Caco-2 (cell line): ENCODE measurements around the gene TCF23. TPM values are rescaled to one million over a fixed set of nuclear protein-coding genes. Genes with fewer than 3 reads are reported as not detected.

ENCODE experiments used
- BruUV-seq: library from RNA; stranded (reverse); fragments of 400-500 nt; replicated peaks from 2 replicates; lab custom pipeline; 2021; lab: Mats Ljungman, UMichigan
- CTCF ChIA-PET: fragments of 300-600 bp; sonication (Branson Sonifier 250); formaldehyde crosslinking; loops from one replicate; lab custom pipeline; 2022; ENCODE audit warnings: antibody characterized with exemption; lab: Charles Lee
- POLR2A ChIA-PET: fragments of 300-600 bp; sonication (Branson Sonifier 250); formaldehyde crosslinking; loops from one replicate; lab custom pipeline; 2022; ENCODE audit warnings: antibody characterized with exemption; lab: Charles Lee
- DNase-seq, 2 experiments: peaks; one replicate each; pipeline versions ENCODE4 v3.0.0 to v3.0.0-alpha.2; 2020 to 2022
- H3K27me3 ChIP-seq: replicated peaks from 2 replicates; pipeline ENCODE4 v1.6.0; 2011; ENCODE audit warnings: low read length; ENCODE audit not compliant: control insufficient read depth, insufficient read depth
- H3K36me3 ChIP-seq: 2 replicates; pipeline ENCODE4 v1.5.1; 2011; ENCODE audit warnings: low read length; ENCODE audit not compliant: control insufficient read depth, insufficient read depth
- H3K4me1 ChIP-seq: fragments of 250-450 bp; sonication (Bioruptor Pico); 2 replicates; pipeline ENCODE4 v1.5.1; 2020; ENCODE audit warnings: mild to moderate bottlenecking
- H3K4me3 ChIP-seq: 2 replicates; pipeline ENCODE4 v1.5.1; 2011; ENCODE audit warnings: low read depth, mild to moderate bottlenecking, control low read depth, low read length
- H3K9me3 ChIP-seq: fragments of 250-450 bp; sonication (Bioruptor Pico); 2 replicates; pipeline ENCODE4 v1.5.1; 2020; ENCODE audit warnings: mild to moderate bottlenecking, moderate library complexity
- H3K27ac Mint-ChIP-seq: one replicate; pipeline ENCODE4 v1.8.0; 2022; ENCODE audit warnings: mixed read lengths; ENCODE audit not compliant: unreplicated experiment
- H3K27me3 Mint-ChIP-seq: one replicate; pipeline ENCODE4 v1.8.0; 2022; ENCODE audit warnings: mixed read lengths; ENCODE audit not compliant: insufficient read depth, unreplicated experiment
- H3K36me3 Mint-ChIP-seq: one replicate; pipeline ENCODE4 v1.8.0; 2022; ENCODE audit warnings: mild to moderate bottlenecking, mixed read lengths; ENCODE audit not compliant: insufficient read depth, unreplicated experiment
- H3K4me1 Mint-ChIP-seq: one replicate; pipeline ENCODE4 v1.8.0; 2022; ENCODE audit warnings: low read depth, mixed read lengths; ENCODE audit not compliant: unreplicated experiment
- H3K4me3 Mint-ChIP-seq: one replicate; pipeline ENCODE4 v1.8.0; 2022; ENCODE audit warnings: mild to moderate bottlenecking, moderate library complexity, mixed read lengths; ENCODE audit not compliant: unreplicated experiment
- H3K9me3 Mint-ChIP-seq: one replicate; pipeline ENCODE4 v1.8.0; 2022; ENCODE audit warnings: mixed read lengths; ENCODE audit not compliant: unreplicated experiment
- intact Hi-C: fragments of 100-400 bp; cut with micrococcal nuclease; formaldehyde crosslinking; loops from one replicate; pipeline ENCODE4 v1.10.0; 2022; ENCODE audit not compliant: unreplicated experiment
- total RNA-seq: library from RNA; stranded (reverse); gene quantifications from 2 replicates; pipeline ENCODE4 v1.2.3, GENCODE V29; 2022
- TF ChIP-seq, protein P1 (sequence below), 2 experiments: fragments of 200-600 bp in 1 of 2; IDR thresholded peaks; 1 replicate in 1 of 2; 2 replicates in 1 of 2; pipeline versions ENCODE4 v1.5.1 to v1.8.0; 2011 to 2022; ENCODE audit warnings: antibody characterized with exemption in 1 of 2, control low read depth in 1 of 2, inconsistent platforms in 1 of 2, low read depth in 1 of 2, low read length in 1 of 2, mild to moderate bottlenecking in 1 of 2, moderate library complexity in 1 of 2; ENCODE audit not compliant: insufficient read depth in 1 of 2, severe bottlenecking in 1 of 2, unreplicated experiment in 1 of 2

The TCF23 gene
- total RNA-seq, 1 experiment from 2014 or later = not detected

DNA sequence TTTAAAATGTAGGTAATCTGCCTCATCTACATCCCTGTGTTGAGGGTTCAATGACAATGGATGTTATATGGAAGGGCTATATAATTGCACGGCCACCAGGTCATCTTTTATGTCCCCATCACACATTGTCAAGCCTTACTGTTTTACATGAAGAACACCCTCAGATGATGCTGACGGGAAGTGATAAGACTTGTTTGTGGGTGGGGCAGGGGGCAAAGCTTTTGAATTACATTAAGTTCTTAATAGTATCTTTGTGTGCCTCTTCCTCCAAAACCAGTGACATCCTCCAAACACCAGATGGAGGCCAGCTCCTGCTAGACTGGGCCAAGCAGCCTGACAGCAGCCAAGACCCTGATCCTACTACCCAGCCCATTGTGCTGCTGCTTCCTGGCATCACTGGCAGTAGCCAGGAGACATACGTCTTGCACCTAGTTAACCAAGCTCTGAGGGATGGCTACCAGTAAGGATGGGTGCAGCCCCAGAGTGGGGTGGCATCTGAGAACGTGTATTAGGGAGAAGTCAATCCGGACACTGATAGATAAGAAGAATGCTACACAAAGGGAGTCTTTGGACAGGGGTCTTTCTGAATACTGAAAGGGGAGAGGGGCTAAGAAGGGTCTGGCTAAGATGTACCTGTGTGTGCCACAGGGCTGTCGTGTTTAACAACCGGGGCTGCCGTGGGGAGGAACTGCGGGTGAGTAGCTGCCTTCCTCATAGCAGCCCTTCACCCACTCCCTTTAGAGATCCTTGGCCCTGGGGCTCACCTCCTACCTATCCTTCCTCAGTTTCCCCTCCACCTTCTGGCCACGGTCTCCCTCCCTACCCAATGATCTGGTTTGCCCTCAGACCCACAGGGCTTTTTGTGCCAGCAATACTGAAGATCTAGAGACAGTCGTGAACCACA is 19.9 kb upstream of the TCF23 start:
- Histone ChIP-seq H3K36me3 (no peaks in the 10 kb centered on the region; the same call in 1 of the 2 replicates), H3K9me3 (no peaks in the 10 kb centered on the region), H3K4me3 (no peak overlapping the region), H3K27me3 (no peaks in the 10 kb centered on the region), H3K4me1 (peaks cover 16% of the 10 kb centered on the region)
- H3K36me3 Mint-ChIP-seq = peaks cover 14% of the 10 kb centered on the region
- TF ChIP-seq, protein P1, sequence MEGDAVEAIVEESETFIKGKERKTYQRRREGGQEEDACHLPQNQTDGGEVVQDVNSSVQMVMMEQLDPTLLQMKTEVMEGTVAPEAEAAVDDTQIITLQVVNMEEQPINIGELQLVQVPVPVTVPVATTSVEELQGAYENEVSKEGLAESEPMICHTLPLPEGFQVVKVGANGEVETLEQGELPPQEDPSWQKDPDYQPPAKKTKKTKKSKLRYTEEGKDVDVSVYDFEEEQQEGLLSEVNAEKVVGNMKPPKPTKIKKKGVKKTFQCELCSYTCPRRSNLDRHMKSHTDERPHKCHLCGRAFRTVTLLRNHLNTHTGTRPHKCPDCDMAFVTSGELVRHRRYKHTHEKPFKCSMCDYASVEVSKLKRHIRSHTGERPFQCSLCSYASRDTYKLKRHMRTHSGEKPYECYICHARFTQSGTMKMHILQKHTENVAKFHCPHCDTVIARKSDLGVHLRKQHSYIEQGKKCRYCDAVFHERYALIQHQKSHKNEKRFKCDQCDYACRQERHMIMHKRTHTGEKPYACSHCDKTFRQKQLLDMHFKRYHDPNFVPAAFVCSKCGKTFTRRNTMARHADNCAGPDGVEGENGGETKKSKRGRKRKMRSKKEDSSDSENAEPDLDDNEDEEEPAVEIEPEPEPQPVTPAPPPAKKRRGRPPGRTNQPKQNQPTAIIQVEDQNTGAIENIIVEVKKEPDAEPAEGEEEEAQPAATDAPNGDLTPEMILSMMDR (IDR thresholded peaks at IDR 0.05; ENCODE audit: insufficient read depth in 1 of 2, low read depth in 1 of 2, low read length in 1 of 2, severe bottlenecking in 1 of 2, unreplicated experiment in 1 of 2) = no peak
- CTCF ChIA-PET = no interaction called here
- H3K27ac Mint-ChIP-seq = no peak overlapping the region
- DNase-seq = no peak
- BruUV-seq = no TSS peak
- POLR2A ChIA-PET = no interaction called here
- H3K4me3 Mint-ChIP-seq = no peak overlapping the region
- intact Hi-C loops = no loop called here
- H3K4me1 Mint-ChIP-seq = peaks cover 15% of the 10 kb centered on the region
- no peaks in the 10 kb centered on the region for H3K27me3 Mint-ChIP-seq
- H3K9me3 Mint-ChIP-seq = no peaks in the 10 kb centered on the region

DNA sequence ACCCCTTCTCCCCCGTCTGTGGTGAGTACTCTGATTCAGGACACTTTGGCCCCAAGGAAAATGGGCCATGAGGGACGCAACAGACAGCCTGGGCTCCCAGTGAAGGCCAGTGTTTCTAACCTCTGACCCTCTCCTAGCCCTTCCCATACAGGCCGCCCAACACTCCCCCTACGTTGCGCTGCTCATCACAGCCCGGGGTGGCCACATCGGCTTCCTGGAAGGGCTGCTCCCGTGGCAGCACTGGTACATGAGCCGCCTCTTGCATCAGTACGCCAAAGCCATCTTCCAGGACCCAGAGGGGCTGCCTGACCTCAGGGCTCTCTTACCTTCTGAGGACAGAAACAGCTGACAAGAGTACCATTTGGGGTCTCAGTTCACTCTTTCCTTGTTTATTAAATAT is 18.4 kb upstream of the TCF23 start:
- no peak overlapping the region for H3K4me3 Mint-ChIP-seq
- Histone ChIP-seq H3K9me3 (no peaks in the 10 kb centered on the region), H3K4me1 (peaks cover 15% of the 10 kb centered on the region), H3K4me3 (no peak overlapping the region), H3K36me3 (no peaks in the 10 kb centered on the region; the same call in 1 of the 2 replicates), H3K27me3 (no peaks in the 10 kb centered on the region)
- no TSS peak for BruUV-seq
- POLR2A ChIA-PET = no interaction called here
- CTCF ChIA-PET = no interaction called here
- DNase-seq = no peak
- intact Hi-C loops = no loop called here
- TF ChIP-seq, protein P1 (IDR thresholded peaks at IDR 0.05; ENCODE audit: insufficient read depth in 1 of 2, low read depth in 1 of 2, low read length in 1 of 2, severe bottlenecking in 1 of 2, unreplicated experiment in 1 of 2) = no peak
- H3K36me3 Mint-ChIP-seq = peaks cover 28% of the 10 kb centered on the region
- H3K27me3 Mint-ChIP-seq = no peaks in the 10 kb centered on the region
- peaks cover 15% of the 10 kb centered on the region for H3K4me1 Mint-ChIP-seq
- no peaks in the 10 kb centered on the region for H3K9me3 Mint-ChIP-seq
- H3K27ac Mint-ChIP-seq = no peak overlapping the region

DNA sequence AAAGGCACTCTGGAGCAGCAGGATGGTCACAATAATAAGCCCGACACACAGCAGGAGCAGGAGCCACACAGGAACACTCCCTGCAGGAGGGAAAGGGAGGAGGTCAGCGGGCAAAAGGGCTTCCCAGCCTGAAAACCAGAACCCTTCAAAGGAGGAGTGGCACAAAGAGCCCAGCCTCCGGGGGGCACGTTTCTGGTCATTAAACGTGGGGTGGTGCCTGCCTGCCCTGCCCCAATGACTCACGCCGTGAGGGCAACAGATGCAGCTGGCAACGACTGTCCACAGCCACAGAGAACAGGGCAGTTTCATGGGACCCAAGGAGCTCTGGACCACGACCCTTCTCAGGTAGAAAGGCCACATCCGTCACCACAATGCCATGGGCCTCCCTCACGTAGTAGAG is 17.4 kb upstream of the TCF23 start:
- Histone ChIP-seq H3K4me1 (peaks cover 9% of the 10 kb centered on the region), H3K36me3 (no peaks in the 10 kb centered on the region; the same call in 1 of the 2 replicates), H3K9me3 (no peaks in the 10 kb centered on the region), H3K27me3 (no peaks in the 10 kb centered on the region), H3K4me3 (no peak overlapping the region)
- ChIA-PET CTCF (no interaction called here), POLR2A (no interaction called here)
- intact Hi-C loops = no loop called here
- Mint-ChIP-seq H3K27me3 (no peaks in the 10 kb centered on the region), H3K4me1 (peaks cover 9% of the 10 kb centered on the region), H3K36me3 (peaks cover 28% of the 10 kb centered on the region), H3K9me3 (no peaks in the 10 kb centered on the region), H3K27ac (no peak overlapping the region), H3K4me3 (no peak overlapping the region)
- no peak for DNase-seq
- TF ChIP-seq, protein P1 (IDR thresholded peaks at IDR 0.05; ENCODE audit: insufficient read depth in 1 of 2, low read depth in 1 of 2, low read length in 1 of 2, severe bottlenecking in 1 of 2, unreplicated experiment in 1 of 2) = no peak
- no TSS peak for BruUV-seq
